Lung microvascular endothelial cell (primary cell): ENCODE measurements around the gene APOC1. TPM values are rescaled to one million over a fixed set of nuclear protein-coding genes. Genes with fewer than 3 reads are reported as not detected.
"Not testable (repeated sequence)": the region's sequence is repeated elsewhere in the genome, so short reads cannot be mapped to it uniquely, and the experiment has no call there.

Experiments
- DNase-seq, 2 donors: peaks; one replicate each; pipeline versions ENCODE4 v3.0.0 to v3.0.0-alpha.2; 2010; ENCODE audit warnings: low read depth in 2 of 2
- total RNA-seq: library from RNA; depleted of rRNA; stranded (reverse); fragments of >200 nt; gene quantifications from 2 replicates; pipeline ENCODE4 v1.2.1, GENCODE V29; 2014

The APOC1 gene
- 0.60 and 1.3 TPM in 2 replicates for total RNA-seq

DNA sequence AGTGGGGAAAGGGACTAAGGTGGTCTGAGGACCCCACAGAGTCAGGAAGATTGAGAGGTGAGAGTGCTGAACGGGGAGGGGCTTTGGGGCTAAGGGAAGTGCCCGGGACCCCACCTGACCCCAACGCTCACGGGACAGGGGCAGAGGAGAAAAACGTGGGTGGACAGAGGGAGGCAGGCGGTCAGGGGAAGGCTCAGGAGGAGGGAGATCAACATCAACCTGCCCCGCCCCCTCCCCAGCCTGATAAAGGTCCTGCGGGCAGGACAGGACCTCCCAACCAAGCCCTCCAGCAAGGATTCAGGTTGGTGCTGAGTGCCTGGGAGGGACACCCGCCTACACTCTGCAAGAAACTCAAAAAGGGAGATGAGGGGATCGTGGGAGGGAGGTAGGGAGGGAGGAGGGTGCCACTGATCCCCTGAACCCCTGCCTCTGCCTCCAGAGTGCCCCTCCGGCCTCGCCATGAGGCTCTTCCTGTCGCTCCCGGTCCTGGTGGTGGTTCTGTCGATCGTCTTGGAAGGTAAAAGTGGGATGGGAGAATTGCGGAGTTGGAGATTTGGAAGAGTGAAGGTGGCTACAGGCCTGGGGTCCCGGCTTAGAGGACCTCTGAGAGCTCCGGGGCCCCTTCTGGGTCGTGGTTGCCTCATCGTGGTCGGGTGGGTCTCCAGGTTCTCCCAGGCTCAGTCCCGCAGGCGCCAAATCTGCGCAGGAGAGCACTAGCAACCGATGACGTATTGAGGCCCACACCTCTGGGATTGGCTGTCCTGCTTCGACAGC, at the start of gene APOC1:
Gene APOC1, plus strand, starts transcription at position 176 of the 774 bp plus-strand sequence. Its CDS starts 284 bp downstream, at position 460.
- DNase-seq = peak; percentile 71 to 88

DNA sequence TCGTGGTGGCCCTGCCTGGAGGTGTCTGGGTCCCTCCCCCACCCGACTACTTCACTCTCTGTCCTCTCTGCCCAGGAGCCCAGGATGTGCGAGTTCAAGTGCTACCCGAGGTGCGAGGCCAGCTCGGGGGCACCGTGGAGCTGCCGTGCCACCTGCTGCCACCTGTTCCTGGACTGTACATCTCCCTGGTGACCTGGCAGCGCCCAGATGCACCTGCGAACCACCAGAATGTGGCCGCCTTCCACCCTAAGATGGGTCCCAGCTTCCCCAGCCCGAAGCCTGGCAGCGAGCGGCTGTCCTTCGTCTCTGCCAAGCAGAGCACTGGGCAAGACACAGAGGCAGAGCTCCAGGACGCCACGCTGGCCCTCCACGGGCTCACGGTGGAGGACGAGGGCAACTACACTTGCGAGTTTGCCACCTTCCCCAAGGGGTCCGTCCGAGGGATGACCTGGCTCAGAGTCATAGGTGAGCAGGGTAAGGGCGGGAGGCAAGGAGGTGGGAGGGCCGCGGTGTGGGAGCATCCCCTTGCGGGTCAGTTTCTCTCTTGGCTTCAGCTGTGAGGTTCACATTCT, 49.1 kb upstream of the APOC1 start:
- no peak for DNase-seq

GRCh38 chr19:44866664-44867063, 47.7 kb upstream of the APOC1 start:
- DNase-seq = no peak

GRCh38 chr19:44867578-44867977, 46.8 kb upstream of the APOC1 start:
- DNase-seq = no peak

- peak; percentile 34 to 81 for DNase-seq
Measured at GRCh38 chr19:44869733-44870470, 44.5 kb upstream of the APOC1 start.

- no peak for DNase-seq
Measured at GRCh38 chr19:44871809-44872208, 42.6 kb upstream of the APOC1 start.

DNA sequence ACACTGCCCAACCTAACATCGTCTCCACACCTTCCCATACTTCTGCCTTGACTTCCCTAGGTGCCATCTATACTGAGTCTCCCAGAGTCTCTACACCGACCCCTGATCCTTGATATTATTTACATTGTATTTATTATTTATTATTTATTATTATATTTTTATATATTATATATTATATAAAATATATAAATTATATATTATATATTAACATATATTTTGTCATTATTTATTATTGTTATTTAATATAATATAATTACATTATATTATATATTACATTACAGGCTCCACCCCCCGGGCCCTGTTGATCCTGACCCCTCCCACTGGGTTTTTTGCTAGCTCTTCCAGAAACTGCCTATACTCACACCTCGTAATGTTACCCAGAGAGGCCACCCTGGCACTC, 41.7 kb upstream of the APOC1 start:
- DNase-seq = no peak

DNA sequence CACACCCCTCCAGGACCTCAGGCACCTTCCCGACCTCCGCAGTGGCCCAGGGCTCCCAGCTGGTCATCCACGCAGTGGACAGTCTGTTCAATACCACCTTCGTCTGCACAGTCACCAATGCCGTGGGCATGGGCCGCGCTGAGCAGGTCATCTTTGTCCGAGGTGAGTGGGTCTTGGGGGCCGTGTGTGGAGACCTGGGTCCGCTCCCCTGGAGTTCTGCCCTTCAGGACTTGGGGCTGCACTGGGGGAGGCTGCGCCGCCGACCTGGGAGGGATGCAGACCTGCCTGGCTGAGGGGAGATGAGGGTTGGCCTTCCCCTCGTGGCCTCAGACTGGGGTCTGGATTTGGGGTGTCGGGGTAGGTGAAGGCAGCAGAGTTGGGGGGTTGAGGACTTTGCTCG, 40.1 kb upstream of the APOC1 start:
- no peak for DNase-seq

GRCh38 chr19:44875666-44876451, 38.5 kb upstream of the APOC1 start:
- DNase-seq = peak; percentile 49 to 54

DNA sequence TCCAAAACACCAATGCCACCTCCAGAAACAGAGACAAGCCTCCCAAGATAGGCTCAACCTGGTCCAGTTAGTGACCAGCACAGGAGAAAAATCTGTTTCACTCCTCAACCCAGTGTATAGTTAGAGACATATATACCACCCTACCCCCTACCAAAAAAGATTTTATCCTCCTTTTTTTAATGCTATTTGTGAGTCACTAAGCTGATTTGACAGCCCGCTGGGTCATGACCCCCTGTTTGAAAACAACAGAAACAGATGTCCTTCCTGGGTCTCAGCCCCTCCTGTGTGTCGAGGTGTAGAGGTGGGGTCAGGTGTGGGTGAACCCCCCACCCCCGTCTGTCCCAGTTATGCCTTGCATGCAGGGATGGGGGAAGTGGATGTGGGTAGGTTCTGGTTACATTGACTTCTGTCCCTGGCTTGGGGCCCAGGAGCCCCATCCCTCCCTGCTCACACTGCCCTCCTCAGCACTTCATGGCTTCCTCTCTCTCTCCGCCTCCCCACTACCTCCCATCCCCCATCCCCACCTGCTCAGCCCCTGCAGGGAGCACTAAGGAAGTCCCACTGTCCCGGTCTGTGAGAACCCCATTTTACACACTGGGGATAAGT, 37.4 kb upstream of the APOC1 start:
- DNase-seq = peak in 1 of 2 donors; percentile 19

DNA sequence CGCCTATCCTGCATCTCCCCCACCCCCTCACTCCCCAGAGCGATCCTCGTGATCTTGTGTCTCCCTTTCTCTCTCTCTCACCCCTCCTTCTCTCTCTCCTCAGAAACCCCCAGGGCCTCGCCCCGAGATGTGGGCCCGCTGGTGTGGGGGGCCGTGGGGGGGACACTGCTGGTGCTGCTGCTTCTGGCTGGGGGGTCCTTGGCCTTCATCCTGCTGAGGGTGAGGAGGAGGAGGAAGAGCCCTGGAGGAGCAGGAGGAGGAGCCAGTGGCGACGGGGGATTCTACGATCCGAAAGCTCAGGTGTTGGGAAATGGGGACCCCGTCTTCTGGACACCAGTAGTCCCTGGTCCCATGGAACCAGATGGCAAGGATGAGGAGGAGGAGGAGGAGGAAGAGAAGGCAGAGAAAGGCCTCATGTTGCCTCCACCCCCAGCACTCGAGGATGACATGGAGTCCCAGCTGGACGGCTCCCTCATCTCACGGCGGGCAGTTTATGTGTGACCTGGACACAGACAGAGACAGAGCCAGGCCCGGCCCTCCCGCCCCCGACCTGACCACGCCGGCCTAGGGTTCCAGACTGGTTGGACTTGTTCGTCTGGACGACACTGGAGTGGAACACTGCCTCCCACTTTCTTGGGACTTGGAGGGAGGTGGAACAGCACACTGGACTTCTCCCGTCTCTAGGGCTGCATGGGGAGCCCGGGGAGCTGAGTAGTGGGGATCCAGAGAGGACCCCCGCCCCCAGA, 36.1 kb upstream of the APOC1 start:
- no peak for DNase-seq

DNA sequence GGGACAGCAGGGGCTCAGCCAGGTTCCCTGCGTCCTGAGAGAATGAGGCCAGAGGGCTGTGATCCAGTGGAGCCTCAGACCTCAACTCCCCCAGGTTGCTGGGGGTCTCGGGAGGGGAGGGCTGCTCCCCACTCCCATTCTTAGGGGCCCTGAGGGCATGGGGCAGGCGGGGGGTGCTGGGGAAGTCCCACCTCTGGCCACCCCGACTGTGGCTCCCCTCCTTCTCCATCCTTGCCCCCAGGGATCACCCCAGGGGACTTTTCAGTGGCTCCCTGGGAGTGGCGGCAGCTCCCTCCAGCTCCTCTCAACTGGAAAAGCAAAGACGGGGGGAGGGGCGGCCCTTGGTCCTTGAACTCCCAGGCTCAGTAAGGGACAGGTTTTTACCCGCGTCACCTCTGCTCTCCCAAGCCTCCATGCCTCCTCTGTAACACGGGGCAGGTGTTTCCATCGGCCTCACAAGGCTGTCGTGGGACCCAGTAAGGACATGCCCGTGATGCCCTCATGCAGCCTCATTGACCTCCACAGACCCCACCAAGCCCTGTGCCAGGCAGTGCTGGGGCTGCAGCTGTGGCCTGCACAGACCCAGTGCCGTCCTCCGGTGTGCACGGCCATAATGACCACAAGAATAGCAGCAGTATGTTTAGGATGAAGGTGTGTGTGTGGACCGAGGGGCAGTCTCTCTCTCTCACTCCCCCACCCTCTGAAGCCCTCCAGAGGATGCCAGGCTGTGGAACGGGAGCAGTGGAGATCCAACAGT, 34.9 kb upstream of the APOC1 start:
- no peak for DNase-seq

- DNase-seq = no peak
Measured at GRCh38 chr19:44882063-44882462, 32.3 kb upstream of the APOC1 start.

DNA sequence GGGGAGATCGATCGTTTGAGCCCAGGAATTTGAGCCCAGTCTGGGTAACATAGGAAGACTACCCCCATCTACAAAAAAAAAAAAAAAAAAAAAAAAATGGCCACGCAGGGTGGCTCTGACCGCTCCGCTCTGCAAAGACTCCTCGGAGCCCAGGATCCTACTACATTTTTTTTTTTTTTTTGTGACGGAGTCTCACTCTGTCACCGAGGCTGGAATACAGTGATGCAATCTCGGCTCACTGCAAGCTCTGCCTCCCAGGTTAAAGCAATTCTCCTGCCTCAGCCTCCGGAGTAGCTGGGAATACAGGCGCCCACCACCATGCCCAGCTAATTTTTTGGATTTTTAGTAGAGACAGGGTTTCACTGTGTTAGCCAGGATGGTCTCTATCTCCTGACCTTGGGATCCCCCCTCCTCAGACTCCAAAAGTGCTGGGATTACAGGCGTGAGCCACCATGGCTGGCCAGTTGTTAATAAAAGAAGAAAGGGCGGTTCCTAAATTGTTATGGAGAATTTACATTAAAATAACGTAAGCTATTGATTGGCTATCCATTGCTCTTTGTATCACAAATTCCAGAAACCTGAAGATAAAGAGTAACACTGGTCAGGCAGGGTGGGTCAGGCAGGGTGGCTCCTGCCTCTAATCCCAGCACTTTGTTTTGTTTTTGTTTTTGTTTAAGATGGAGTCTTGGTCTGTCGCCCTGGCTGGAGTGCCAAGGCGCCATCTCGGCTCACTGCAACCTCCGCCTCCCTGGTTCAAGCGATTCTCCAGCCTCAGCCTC, 31.6 kb upstream of the APOC1 start:
- not testable (repeated sequence) for DNase-seq

DNA sequence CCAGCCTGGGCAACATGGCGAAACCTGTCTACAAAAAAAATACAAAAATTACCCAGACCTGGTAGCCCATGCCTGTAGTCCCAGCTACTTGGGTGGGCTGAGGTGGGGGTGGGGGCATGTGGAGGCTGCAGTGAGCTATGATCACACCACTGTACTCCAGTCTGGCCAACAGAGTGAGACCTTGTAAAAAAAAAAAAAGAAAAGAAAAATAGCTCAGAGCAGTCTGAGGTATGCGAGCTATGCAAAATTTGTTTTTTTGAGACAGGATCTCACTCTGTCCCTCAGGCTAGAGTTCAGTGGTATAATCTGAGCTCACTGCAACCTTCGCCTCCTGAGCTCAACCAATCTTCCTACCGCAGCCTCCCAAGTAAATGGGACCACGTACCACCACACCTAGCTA, 30.5 kb upstream of the APOC1 start:
- no peak for DNase-seq

DNA sequence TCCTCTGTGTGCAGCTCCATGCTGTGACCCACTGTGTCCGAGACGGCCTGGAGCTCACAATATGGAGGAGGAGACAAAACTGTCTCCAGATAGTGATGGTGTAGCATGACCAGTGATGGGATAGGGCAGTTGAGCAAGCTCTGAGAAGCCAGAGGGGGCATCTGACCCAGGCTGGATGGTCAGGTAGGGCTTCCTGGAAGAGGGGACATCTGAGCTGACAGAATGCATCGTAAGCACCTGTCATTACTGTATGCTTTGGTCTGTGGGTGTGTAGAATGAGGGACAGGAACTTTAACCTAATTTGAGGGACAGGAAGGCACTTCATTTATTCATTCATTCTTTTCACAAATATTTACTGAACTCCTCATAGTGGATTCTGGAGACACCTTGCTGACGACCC, 29.8 kb upstream of the APOC1 start:
- no peak for DNase-seq

GRCh38 chr19:44886141-44886540, 28.3 kb upstream of the APOC1 start:
- DNase-seq = no peak

DNA sequence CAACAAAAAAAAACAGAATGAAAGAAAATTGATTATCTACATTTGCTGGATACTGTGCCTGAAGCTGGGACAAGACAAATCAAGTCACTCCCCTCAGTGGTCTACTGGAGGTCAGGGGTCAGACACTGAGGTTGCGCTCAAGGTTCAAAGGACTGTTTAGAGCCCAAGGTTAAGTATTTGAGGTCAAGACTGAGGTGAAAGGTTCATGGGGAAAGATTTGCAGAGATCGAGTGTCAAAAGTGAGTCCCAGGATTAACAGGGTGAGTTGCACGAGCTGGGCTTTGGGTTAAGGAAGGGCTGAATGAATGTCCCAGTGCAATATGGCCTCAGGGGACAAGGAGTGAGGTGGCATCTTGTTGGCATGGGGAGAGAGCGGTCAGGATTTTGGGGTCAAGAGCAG, 26.8 kb upstream of the APOC1 start:
- no peak for DNase-seq

DNA sequence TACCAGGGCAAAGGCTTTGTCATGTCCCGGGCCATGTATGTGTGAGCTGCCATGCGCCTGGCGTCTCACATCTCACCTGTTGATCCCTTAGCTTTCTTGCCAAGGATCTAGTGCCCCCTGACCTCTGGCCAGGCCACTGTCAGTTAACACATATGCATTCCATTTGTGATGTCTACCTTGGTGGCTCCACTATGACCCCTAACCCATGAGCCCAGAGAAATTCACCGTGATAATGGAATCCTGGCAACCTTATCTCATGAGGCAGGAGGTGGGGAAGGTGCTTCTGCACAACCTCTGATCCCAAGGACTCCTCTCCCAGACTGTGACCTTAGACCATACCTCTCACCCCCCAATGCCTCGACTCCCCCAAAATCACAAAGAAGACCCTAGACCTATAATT, 26.1 kb upstream of the APOC1 start:
- DNase-seq = not testable (repeated sequence)
